ACHN (cell line): ENCODE measurements around the gene COA6.
"Not testable (repeated sequence)": the region's sequence is repeated elsewhere in the genome, so short reads cannot be mapped to it uniquely, and the experiment has no call there.

Experiments used
- DNase-seq: peaks from one replicate; pipeline ENCODE4 v3.0.0-alpha.2; 2015
- in situ Hi-C: cut with HindIII; loops from 2 replicates; pipeline ENCODE4 v1.10.0; 2017; ENCODE audit warnings: low sequenced_read_pairs, low pct_ligation_motif_present, low pct_unique_long_range_greater_than_20kb

Gene COA6

DNA sequence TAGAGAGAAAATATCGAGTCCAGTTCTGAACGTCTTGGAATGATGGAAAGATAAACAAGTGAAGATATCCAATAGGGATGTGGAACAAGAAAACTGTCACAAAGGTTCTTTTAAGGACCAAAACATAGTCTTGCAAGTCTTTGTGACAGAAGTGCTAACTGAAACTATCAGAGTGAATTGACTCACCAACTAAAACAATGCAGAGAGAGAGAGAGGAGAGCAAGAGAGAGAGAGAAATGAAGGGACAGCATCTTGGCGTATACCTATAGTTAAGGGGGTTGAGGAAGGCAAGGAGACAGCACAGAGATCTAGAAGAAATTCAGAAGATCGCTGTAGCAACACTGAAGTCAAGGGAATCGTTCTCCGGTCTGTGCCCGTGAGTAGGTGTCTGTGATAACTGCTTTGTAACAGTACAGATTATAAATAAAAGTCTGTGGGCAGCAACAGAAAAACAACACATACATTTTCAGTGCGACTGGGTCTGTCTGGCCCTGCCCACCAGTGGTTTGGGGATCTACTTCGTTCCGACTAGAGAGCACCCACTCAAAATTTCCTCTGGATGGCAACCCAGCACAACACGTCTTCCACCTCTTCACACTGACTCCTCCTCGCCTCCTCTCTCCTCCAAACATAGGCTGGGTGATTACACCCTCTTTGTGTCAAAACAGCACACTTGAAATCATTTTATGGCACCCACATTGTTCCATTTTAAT, 4.8 kb upstream of the COA6 start:
- in situ Hi-C loops = no loop called here
- no peak for DNase-seq

DNA sequence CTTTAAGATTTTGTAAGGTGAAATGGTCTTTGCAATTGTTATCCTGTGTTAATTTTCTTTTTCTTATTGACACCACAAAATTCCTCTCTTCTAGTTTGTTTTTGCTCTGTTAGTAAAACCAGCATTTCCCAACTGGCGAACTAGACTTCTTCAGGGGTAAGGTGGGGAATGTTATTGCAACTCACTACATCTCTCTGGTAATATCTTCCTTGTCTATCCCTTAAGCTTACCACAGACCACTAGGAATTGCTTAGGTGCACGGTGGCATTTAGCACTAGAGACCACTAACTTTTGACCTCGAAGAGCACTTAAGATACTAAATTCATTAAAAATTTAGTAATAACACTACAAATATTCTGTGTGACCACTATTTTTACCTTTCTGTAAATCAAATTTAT, 4.2 kb upstream of the COA6 start:
- in situ Hi-C loops = no loop called here
- DNase-seq = no peak

DNA sequence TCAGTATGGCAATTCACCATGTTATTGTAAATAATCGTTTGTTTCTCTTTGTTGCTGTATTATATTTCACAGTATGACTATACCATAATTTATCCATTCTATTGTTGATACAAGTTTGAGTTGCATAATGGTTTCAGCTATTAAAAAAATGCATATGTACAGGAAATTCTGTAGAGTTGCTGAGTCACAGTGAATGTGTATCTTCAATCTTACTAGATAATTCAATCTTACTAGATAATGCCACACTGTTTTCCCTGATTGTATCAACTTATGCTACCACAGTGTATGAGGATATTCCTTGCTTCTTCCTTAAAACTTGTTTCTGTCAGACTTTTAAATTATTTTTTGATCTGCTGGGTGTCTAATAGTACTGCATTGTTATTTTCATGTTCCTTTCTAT, 3.5 kb upstream of the COA6 start:
- in situ Hi-C loops = no loop called here
- DNase-seq = no peak

DNA sequence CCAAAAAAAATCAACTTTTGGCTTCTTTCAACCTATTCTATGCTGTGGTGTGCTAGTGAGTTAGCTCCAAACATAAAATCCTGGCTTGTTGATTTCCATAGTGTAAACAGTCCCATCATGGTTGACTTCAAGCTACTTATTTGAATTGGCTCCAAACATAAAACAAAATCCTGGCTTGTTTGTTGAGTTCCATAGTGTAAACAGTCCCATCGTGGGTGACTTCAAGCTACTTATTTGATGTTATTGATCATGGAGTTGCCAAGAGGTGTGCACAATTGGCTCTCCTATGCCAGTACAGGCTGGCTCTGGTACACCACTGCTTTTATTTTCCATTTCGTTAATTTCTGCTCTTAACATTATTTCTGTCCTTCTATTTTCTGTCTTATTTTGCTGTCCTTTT, 1.8 kb upstream of the COA6 start:
- in situ Hi-C loops = no loop called here
- DNase-seq = no peak

DNA sequence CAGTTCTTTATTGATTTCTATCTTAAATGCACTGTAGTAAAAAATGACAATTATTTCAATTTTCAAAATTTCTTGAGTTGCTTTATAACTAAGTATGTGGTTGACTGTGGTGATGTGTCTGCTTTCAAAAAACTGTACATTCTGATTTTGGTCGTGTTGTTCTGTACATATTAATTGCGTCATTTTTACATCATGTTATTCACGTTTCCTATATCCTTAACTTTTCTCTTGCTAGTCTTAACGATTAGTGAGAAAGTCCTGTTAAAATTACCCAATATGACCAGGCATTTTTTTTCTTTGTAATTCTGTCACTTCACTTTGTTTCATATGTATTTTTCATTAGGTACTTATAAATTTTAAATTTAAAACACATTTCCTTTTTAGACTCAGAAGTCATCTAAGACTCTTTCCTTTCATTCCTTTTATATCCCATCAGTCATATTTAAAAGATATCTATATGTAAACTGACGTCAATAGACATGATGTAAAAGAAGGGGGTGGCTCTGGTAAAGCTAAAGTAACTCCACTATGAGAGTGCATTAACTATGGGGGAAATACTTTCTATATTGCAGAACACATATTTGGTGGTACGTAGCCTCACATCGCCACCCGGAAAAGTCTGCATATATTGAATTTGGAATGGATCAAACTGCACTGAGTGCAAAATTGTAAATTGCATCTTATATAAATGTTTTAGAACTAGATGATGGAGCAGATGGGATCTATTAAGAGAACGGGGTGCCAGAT, 1.1 kb upstream of the COA6 start:
- in situ Hi-C loops = no loop called here
- no peak for DNase-seq

DNA sequence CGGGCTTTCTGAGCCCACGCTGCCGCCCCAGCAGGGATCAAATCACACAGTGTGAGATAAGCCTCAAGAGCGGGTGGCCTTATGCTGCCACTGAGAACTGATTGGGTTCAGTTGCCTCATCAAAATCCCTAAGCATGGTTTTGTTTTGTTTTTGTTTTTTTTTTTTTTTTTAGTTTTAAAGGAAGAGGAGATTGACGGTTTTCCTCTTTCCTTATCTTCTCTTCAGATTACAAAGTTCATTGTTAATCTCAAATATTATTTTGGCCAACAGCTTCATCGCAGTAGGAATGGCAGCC, 651 bp downstream of the COA6 start:
- in situ Hi-C loops = no loop called here
- no peak for DNase-seq

DNA sequence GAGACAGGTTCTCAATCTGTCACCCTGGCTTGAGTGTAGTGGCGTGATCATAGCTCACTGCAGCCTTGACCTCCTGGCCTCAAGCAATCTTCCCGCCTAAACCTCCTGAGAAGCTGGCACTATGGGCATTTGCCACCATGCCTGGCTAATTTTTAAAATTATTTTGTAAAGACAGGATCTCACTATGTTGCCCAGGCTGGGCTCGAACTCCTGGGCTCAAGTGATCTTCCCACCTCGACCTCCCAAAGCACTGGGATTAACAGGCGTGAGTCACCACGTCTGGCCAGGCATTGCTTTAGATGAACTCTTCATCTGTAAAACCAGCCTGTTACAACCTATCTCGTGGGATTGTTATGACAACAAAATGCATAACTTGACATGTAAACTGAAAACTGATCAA, 2.4 kb downstream of the COA6 start:
- in situ Hi-C loops = no loop called here
- DNase-seq = no peak

DNA sequence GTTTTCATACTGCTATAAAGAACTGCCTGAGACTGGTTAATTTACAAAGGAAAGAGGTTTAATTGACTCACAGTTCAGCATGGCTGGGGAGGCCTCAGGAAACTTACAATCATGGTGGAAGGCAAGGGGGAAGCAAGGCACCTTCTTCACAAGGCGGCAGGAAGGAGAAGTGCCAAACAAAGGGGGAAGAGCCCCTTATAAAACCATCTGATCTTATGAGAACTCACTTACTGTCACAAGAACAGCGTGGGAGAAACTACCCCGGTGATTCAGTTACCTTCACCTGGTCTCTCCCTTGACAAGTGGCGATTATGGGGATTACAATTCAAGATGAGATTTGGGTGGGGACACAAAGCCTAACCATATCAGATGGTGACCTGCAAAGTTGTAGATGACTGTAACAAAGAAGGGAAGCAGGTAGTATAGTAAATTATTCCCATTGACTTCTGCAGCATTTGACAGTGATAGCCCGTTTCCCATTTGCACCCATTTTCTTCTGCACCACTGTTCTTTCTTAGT, 6.4 kb downstream of the COA6 start:
- DNase-seq, in situ Hi-C loops: not testable (repeated sequence)

DNA sequence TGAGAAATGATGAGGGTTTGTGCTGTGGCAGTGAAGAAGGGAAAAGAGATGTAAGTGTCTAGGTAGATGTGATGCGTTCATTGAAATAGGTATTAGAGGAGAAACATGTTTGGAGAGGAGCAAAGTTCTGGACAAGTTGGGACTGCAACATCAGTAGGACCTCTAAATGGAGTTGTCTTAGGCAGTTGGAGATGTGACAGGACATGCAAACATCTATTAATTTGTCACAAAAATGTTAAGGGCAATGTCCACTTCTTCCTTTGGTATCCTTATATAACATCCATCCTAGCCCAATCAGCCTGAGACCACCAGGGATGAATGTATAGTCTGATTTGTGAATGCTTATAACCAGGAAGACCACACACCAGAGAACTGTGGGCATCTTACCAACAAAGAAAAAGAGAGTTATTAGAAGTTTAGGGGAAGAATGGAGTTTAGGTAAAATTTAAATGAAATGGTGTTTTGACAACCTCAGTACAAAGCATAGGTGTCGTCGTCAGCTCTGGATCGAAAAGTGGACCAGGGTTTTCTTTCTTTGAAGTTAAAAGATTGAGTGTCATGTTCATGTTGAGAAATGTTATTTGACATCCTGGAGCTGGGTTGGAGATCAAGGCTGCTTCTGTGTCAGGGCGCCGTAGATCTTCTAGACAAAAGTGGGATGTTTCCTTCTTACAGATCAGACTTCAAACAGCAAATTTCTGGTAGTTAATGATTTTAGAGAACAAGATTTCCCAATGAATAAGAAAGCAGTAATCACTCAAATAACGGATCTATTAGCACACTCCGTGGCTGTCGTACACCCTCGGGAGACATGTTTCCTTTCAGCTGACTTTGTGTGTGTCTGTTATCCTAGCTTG, 8.7 kb downstream of the COA6 start:
- no peak for DNase-seq
- in situ Hi-C loops = no loop called here

DNA sequence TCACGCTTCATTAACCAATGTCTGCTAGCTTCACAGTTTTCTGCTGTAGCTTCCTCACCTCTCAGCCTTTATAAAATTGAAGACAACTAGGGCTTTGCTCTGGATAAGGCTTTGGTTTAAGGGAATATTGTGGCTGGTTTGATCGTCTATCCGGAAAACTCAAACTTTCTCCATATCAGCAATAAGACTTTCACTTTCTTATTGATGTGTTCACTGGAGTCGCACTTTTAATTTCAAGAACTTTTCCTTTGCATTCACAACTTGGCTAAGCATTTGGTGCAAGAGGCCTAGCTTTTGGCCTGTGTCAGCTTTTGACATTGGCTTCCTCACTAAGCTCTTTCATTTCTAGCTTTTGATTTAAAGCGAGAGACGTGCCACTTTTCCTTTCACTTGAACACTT, 12.9 kb downstream of the COA6 start:
- in situ Hi-C loops = no loop called here
- no peak for DNase-seq

DNA sequence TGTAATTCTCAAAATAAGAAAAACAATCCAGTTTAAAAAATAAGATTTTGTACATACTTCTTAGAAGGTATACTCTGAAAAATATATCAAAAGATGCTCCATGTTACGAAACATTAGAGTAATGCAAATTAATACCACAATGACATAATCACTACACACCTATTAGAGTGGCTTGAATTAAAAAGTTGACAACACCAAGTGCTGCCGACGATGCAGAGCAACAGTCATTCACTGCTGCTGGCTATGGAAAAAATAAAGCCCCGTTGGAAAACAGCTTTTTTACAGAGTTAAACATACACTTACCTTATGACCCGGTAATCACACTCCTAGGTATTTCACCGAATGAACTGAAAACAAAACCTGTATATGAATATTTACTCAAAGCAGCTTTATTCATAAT, 14.8 kb downstream of the COA6 start:
- DNase-seq = no peak
- in situ Hi-C loops = no loop called here

DNA sequence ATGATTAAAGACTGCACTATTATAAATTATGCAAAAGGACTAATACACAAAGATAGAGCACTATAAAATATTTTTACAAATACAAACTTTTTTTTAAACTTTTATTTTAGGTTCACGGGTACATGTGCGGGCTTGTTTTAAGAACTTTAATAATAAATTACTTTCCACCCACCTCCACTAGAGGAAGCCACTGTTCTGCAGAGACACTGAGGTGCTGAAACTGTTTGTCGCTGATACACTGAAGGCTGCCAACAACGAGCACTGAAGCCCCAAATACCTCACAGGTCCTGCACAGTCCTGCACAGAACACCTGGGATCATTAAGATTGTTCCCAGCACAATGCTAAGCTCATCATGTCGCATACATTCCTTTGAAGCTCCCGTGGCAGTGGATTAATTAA, 19.9 kb downstream of the COA6 start:
- no peak for DNase-seq
- in situ Hi-C loops = no loop called here

DNA sequence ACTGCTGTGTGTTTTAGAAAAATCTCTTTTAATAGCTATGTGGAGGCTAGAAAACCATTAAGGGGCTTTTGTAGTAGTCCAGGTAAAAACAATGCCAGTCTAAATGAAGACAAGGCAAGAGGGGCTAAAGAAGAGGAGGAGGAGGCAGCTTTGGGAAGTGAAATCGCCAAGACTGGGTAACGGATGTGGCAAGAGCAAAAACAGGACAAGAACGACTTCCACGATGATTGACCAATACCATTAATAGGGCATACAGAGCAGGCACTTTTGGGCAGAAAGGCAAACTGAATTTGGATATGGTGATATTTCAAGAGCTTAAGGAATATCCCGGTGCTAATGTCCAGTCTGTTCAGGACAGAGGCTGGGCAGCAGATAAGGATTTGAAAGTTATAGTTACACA, 22.0 kb downstream of the COA6 start:
- in situ Hi-C loops = no loop called here
- no peak for DNase-seq

DNA sequence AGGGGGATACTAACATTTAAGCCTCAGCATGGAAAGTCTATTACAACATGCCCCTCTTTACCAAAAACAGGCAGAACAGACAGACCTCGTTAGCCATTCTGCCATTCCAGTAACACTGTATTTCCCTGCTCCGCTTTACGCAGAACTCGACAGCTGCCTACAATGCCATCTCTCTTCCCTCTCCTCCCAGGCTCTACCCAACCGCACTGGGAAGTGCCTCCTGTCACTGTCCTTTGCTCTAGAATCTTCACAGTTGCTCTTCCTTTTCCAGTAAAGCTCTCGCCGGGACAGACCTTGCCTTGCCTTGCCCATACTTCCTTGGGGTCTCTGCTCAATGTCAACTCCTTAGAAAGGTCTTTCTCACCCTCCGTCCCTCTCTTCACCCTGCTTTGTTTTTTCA, 22.8 kb downstream of the COA6 start:
- DNase-seq = no peak
- in situ Hi-C loops = no loop called here

DNA sequence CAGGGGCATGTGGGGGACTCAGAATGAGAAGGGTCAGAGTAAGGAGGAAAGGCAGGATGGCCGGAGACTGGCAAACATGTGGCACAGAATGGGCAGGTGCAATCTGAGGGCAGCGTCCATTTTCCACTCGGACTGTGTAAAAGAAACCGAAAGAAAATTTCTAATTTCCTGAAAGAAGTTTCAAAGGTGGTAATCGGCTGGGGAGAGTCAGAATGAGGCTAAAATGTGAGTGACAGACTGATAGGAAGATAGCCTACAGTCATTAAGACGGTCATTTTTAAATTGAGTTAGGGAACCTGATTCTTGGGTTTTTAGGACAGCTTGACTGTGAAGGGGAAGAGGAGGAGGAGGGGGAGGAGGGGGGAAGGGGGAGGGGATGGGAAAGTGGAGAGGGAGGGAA, 23.6 kb downstream of the COA6 start:
- in situ Hi-C loops = no loop called here
- DNase-seq = no peak

DNA sequence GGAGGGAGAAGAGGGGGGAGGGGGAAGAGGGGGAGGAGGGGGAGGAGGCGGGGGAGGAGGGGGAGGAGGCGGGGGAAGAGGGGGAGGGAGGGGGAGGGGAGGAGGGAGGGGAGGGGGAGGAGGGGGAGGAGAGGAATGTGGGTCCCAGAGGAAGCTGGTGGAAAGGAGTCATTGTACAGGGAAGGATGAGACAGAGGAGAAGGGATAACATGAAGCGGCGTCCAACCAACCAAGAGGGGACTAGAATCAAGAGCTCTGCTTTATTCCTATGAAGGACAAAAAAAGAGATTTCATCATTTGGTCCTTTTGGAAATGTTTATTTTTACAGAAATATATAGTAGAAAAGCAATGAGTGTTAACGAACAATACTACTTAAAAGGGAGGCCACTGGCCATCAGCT, 24.5 kb downstream of the COA6 start:
- no peak for DNase-seq
- in situ Hi-C loops = no loop called here

DNA sequence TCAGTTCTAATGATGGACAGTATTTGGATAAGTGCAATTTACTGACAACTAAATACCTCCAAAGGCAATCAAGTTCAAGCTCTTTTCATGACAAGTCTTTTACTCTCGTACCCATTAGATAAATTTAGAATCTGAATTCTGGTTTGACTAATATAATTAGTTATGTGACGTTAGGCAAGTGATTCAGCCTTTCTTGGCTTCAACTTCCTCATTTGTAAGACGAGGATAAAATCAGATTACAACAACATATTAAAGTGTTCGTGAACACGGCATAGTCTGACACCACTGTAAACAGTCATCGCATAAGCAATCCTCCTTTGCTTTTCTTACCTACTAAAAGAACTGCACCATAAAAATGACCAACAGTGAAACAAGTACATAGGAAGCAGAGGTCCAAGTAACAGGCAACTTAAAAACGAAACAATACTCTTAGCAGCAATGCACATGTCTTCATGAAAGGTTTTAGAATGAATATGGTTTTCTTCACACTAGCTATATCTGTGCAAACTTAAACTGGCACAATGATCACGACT, 25.7 kb downstream of the COA6 start:
- in situ Hi-C loops = no loop called here

DNA sequence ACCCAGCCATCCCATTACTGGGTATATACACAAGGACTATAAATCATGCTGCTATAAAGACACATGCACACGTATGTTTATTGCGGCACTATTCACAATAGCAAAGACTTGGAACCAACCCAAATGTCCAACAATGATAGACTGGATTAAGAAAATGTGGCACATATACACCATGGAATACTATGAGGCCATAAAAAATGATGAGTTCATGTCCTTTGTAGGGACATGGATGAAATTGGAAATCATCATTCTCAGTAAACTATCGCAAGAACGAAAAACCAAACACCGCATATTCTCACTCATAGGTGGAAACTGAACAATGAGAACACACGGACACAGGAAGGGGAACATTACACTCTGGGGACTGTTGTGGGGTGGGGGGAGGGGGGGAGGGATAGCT, 26.3 kb downstream of the COA6 start:
- in situ Hi-C loops, DNase-seq: not testable (repeated sequence)

More for the DNA sequence above, 25.7 kb downstream of the COA6 start:
- no peak for DNase-seq

DNA sequence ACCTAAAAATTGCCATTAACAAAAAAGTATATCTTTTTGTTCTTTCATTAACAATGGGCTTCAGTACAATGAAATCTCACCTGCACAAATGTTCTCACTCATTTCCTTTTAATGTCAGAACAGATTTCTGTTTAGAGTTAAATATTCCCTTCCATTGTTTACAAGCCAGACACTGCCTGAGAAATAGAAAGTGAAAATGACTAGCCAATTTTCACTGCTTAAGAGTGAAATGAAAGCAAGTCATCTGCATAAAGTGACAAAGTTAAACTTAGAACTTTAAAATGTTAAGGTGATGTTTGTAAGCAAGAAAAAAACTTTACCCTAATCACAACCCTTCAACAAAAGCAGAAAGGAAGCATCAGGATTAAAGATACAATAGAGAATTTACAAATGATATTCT, 27.5 kb downstream of the COA6 start:
- peak; percentile 29 for DNase-seq
- in situ Hi-C loops = no loop called here
